H1 (cell line): ENCODE data around the gene CARD11. TPM values are rescaled to one million over a fixed set of nuclear protein-coding genes. Genes with fewer than 3 reads are reported as not detected.

Source experiments
- CTCF ChIA-PET: fragments of 300-600 bp; sonication (Branson Sonifier 250); formaldehyde crosslinking; loops from one replicate; lab custom pipeline; 2021; ENCODE audit not compliant: partially characterized antibody; lab: Charles Lee
- POLR2A ChIA-PET: fragments of 300-600 bp; sonication (Branson Sonifier 250); formaldehyde crosslinking; loops from one replicate; lab custom pipeline; 2021; ENCODE audit warnings: inconsistent platforms; ENCODE audit not compliant: partially characterized antibody; lab: Charles Lee
- DNase-seq, 2 experiments: peaks; one replicate each; pipeline versions ENCODE4 v3.0.0 to v3.0.0-alpha.2; 2010 to 2022; ENCODE audit warnings: low spot score in 2 of 2, low read depth in 1 of 2, mixed read lengths in 1 of 2
- FAIRE-seq: peaks from 2 replicates; lab custom pipeline; 2011; peaks lifted over from hg19 to GRCh38; lab: Jason Lieb, UNC
- H2AFZ ChIP-seq: 2 replicates; pipeline ENCODE4 v1.8.1; 2012; ENCODE audit warnings: low read length, inconsistent platforms
- H2AK5ac ChIP-seq: 2 replicates; pipeline ENCODE4 v1.6.1; 2013; ENCODE audit warnings: low read depth, low read length
- H2BK120ac ChIP-seq: replicated peaks from 2 replicates; pipeline ENCODE3; 2013; ENCODE audit warnings: low read depth, low read length, inconsistent platforms
- H2BK12ac ChIP-seq: 2 replicates; pipeline ENCODE4 v1.6.1; 2013; ENCODE audit warnings: low read depth, low read length
- H2BK15ac ChIP-seq: 2 replicates; pipeline ENCODE4 v1.6.1; 2013; ENCODE audit warnings: low read length
- H2BK20ac ChIP-seq: 2 replicates; pipeline ENCODE4 v1.6.1; 2013; ENCODE audit warnings: low read length
- H2BK5ac ChIP-seq: 2 replicates; pipeline ENCODE4 v1.6.1; 2013; ENCODE audit warnings: low read depth, low read length
- H3K14ac ChIP-seq: 2 replicates; pipeline ENCODE4 v1.6.1; 2013; ENCODE audit warnings: inconsistent platforms; ENCODE audit not compliant: insufficient read length
- H3K18ac ChIP-seq: 2 replicates; pipeline ENCODE4 v1.6.1; 2013; ENCODE audit warnings: low read length; ENCODE audit errors: extremely low read depth
- H3K23ac ChIP-seq: 2 replicates; pipeline ENCODE4 v1.6.1; 2013; ENCODE audit warnings: inconsistent platforms; ENCODE audit not compliant: insufficient read length
- H3K23me2 ChIP-seq: 2 replicates; pipeline ENCODE4 v1.6.1; 2013; ENCODE audit warnings: low read depth, low read length
- H3K27ac ChIP-seq: 2 replicates; pipeline ENCODE4 v1.6.1; 2011; ENCODE audit warnings: low read depth, low read length, inconsistent platforms
- H3K27me3 ChIP-seq, 4 experiments: replicated peaks in 1 of 4; 1 replicate in 1 of 4; 2 replicates in 3 of 4; pipeline versions ENCODE4 v1.6.1 to v1.8.1; 2011 to 2013; ENCODE audit warnings: low read length in 3 of 4, mild to moderate bottlenecking in 3 of 4, inconsistent platforms in 2 of 4, mixed read lengths in 2 of 4, moderate library complexity in 1 of 4; ENCODE audit not compliant: control insufficient read depth in 3 of 4, insufficient read depth in 3 of 4; ENCODE audit errors: extremely low read depth in 1 of 4
- H3K36me3 ChIP-seq, 4 experiments: 2 replicates each; pipeline versions ENCODE4 v1.6.1 to v1.8.1; 2011 to 2013; ENCODE audit warnings: mild to moderate bottlenecking in 4 of 4, low read length in 3 of 4, moderate library complexity in 2 of 4, control low read depth in 1 of 4, inconsistent platforms in 1 of 4; ENCODE audit not compliant: insufficient read depth in 4 of 4, control insufficient read depth in 2 of 4
- H3K4ac ChIP-seq: replicated peaks from 2 replicates; pipeline ENCODE3; 2013; ENCODE audit warnings: low read length, low read depth, mixed read lengths, inconsistent platforms; ENCODE audit not compliant: insufficient read length
- H3K4me1 ChIP-seq, 4 experiments: replicated peaks in 1 of 4; 1 replicate in 1 of 4; 2 replicates in 3 of 4; pipeline versions ENCODE4 v1.6.1 to v1.8.1; 2011 to 2013; ENCODE audit warnings: low read length in 3 of 4, inconsistent platforms in 2 of 4, mixed read lengths in 1 of 4; ENCODE audit not compliant: insufficient read depth in 4 of 4, control insufficient read depth in 3 of 4
- H3K4me2 ChIP-seq, 2 experiments: 2 replicates each; pipeline versions ENCODE4 v1.6.1 to v1.8.1; 2011 to 2013; ENCODE audit warnings: low read depth in 2 of 2, low read length in 2 of 2, control low read depth in 1 of 2, inconsistent platforms in 1 of 2, mild to moderate bottlenecking in 1 of 2; ENCODE audit not compliant: insufficient read depth in 1 of 2
- H3K4me3 ChIP-seq, 4 experiments: fragments of 200-600, 300-600 bp in 1 of 4; sonication (generic), shearing (Covaris generic), sonication (Bioruptor Twin) in 1 of 4; 2 replicates each; pipeline versions ENCODE4 v1.5.1 to v1.8.1; 2011 to 2016; ENCODE audit warnings: low read length in 4 of 4, low read depth in 3 of 4, control low read depth in 2 of 4, inconsistent platforms in 2 of 4, mild to moderate bottlenecking in 2 of 4, mixed read lengths in 1 of 4, moderate library complexity in 1 of 4; ENCODE audit not compliant: insufficient read depth in 2 of 4; ENCODE audit errors: extremely low read depth in 1 of 4
- H3K56ac ChIP-seq: replicated peaks from 2 replicates; pipeline ENCODE3; 2013; ENCODE audit warnings: low read depth, mild to moderate bottlenecking, mixed read lengths, low read length, inconsistent platforms; ENCODE audit not compliant: insufficient read length
- H3K79me1 ChIP-seq: 2 replicates; pipeline ENCODE4 v1.6.1; 2013; ENCODE audit warnings: low read depth, low read length, control low read depth
- H3K79me2 ChIP-seq, 2 experiments: 2 replicates each; pipeline versions ENCODE4 v1.6.1 to v1.8.1; 2012 to 2013; ENCODE audit warnings: low read length in 2 of 2, mild to moderate bottlenecking in 2 of 2, inconsistent platforms in 1 of 2; ENCODE audit not compliant: insufficient read depth in 2 of 2, control insufficient read depth in 1 of 2
- H3K9ac ChIP-seq, 4 experiments: replicated peaks in 1 of 4; 1 replicate in 1 of 4; 2 replicates in 3 of 4; pipeline versions ENCODE4 v1.6.1 to v1.8.1; 2011 to 2013; ENCODE audit warnings: low read depth in 3 of 4, low read length in 3 of 4, control low read depth in 2 of 4, mild to moderate bottlenecking in 2 of 4, moderate library complexity in 2 of 4, inconsistent platforms in 1 of 4; ENCODE audit errors: extremely low read depth in 1 of 4
- H3K9me3 ChIP-seq, 2 experiments: 2 replicates each; pipeline versions ENCODE4 v1.6.1 to v1.8.1; 2012 to 2013; ENCODE audit warnings: mild to moderate bottlenecking in 2 of 2, moderate library complexity in 2 of 2, control low read depth in 1 of 2, inconsistent platforms in 1 of 2, low read depth in 1 of 2, low read length in 1 of 2, mixed read lengths in 1 of 2; ENCODE audit not compliant: insufficient read depth in 2 of 2
- H4K20me1 ChIP-seq, 2 experiments: replicated peaks in 1 of 2; 2 replicates each; pipeline versions ENCODE3 to v1.8.1; 2011 to 2013; ENCODE audit warnings: inconsistent platforms in 2 of 2, low read length in 2 of 2, mild to moderate bottlenecking in 1 of 2; ENCODE audit not compliant: insufficient read depth in 2 of 2, control insufficient read depth in 1 of 2
- H4K5ac ChIP-seq: 2 replicates; pipeline ENCODE4 v1.6.1; 2013; ENCODE audit warnings: low read length, low read depth, mixed read lengths, inconsistent platforms; ENCODE audit not compliant: insufficient read length
- H4K8ac ChIP-seq: 2 replicates; pipeline ENCODE4 v1.8.0; 2013; ENCODE audit warnings: mild to moderate bottlenecking, moderate library complexity, low read length, inconsistent platforms; ENCODE audit not compliant: insufficient read depth; ENCODE audit errors: extremely low read depth
- H4K91ac ChIP-seq: replicated peaks from 2 replicates; pipeline ENCODE3; 2013; ENCODE audit warnings: low read length, mixed read lengths, inconsistent platforms; ENCODE audit not compliant: insufficient read length
- ASH2L ChIP-seq: fragments of 200-600, 300-600 bp; sonication (generic); IDR thresholded peaks from one replicate; pipeline ENCODE4 v1.7.1; 2017; ENCODE audit warnings: low read length
- BRCA1 ChIP-seq: IDR thresholded peaks from 2 replicates; pipeline ENCODE4 v1.6.1; 2012; ENCODE audit warnings: low read depth, low read length, improper control_type of control experiment
- GABPA ChIP-seq: IDR thresholded peaks from 2 replicates; pipeline ENCODE4 v1.6.1; 2011; ENCODE audit warnings: mild to moderate bottlenecking, low read length, moderate library complexity, borderline replicate concordance; ENCODE audit not compliant: insufficient read depth
- WGBS, 2 experiments: shearing (Covaris generic) in 1 of 2; methylation state at CpG; one replicate each; pipeline versions ENCODE4 v1.1.6 to v1.1.7; 2013 to 2015; ENCODE audit warnings: low lambda C conversion rate in 2 of 2, mixed read lengths in 2 of 2, inconsistent platforms in 1 of 2, low coverage in 1 of 2, missing lambda C conversion rate in 1 of 2; ENCODE audit not compliant: insufficient replicate concordance in 2 of 2, insufficient coverage in 1 of 2, insufficient read length in 1 of 2; ENCODE audit errors: extremely low coverage in 1 of 2, missing lambda C conversion rate in 1 of 2; 5-methylcytosine and 5-hydroxymethylcytosine counted together
- polyA plus RNA-seq, 7 experiments: library from polyadenylated mRNA; depleted of rRNA in 3 of 7; stranded (reverse) in 5 of 7; unstranded in 2 of 7; fragments of >200 nt in 5 of 7; fragments of 200-250 nt in 2 of 7; gene quantifications; 1 replicate in 5 of 7; 2 replicates in 1 of 7; 4 replicates in 1 of 7; pipeline versions ENCODE4 v1.2.1 to v1.2.3, GENCODE V29; 2011 to 2013; ENCODE audit warnings: missing spikeins in 2 of 7, mixed read lengths in 2 of 7
- total RNA-seq: library from RNA; stranded (reverse); fragmentation: NEBNext Ultra II Directional; extraction: Animal tissue kit (Norgen Biotek cat#: 25700); gene quantifications from 2 replicates; pipeline ENCODE4 v1.2.1, GENCODE V29; 2021

CARD11 gene
- total and polyA plus RNA-seq, 2 of the 8 experiments (the other 6 are each of a cell fraction or from before 2014, with no cell fraction given) = 12.6 to 29.8 TPM

GRCh38 chr7:2970307-2970664, 73.4 kb downstream of the CARD11 start:
- H3K4me3 ChIP-seq = no peak overlapping the region
- H3K27me3 ChIP-seq = no peaks in the 10 kb centered on the region
- no peak overlapping the region for H3K4ac ChIP-seq
- no peak overlapping the region for H3K23ac ChIP-seq
- no peak overlapping the region for H2BK120ac ChIP-seq
- WGBS, 2 experiments = 98 to 100% methylated on average over 2 to 4 of the region's 4 CpGs
- H4K8ac ChIP-seq = no peak overlapping the region
- no peak overlapping the region for H3K56ac ChIP-seq
- no peak overlapping the region for H3K27ac ChIP-seq
- peaks cover 0 to 5% of the 10 kb centered on the region in 2 experiments for H4K20me1 ChIP-seq
- H2BK20ac ChIP-seq = peak overlapping the region; percentile 7; the same call in 1 of the 2 replicates
- POLR2A ChIA-PET = no interaction called here
- H3K14ac ChIP-seq = no peak overlapping the region
- CTCF ChIA-PET = no interaction called here
- no peak overlapping the region for H4K5ac ChIP-seq
- no peak overlapping the region for H4K91ac ChIP-seq
- H2BK5ac ChIP-seq = no peak overlapping the region
- H3K9ac ChIP-seq = no peak overlapping the region
- no peak overlapping the region for H3K18ac ChIP-seq
- H3K4me1 ChIP-seq = no peaks in the 10 kb centered on the region
- H2BK12ac ChIP-seq = no peak overlapping the region
- H2AFZ ChIP-seq = no peak overlapping the region
- peaks cover 16% of the 10 kb centered on the region for H3K23me2 ChIP-seq
- H3K4me2 ChIP-seq = no peak overlapping the region
- no peaks in the 10 kb centered on the region; the same call in 1 of the 2 replicates for H3K79me1 ChIP-seq
- H3K36me3 ChIP-seq = no peaks in the 10 kb centered on the region
- FAIRE-seq (no peak), DNase-seq (no peak)
- no peaks in the 10 kb centered on the region; a peak in 1 of 4 replicates for H3K79me2 ChIP-seq
- H3K9me3 ChIP-seq = peaks cover 6 to 9% of the 10 kb centered on the region in 2 experiments
- TF ChIP-seq GABPA (no peak), ASH2L (peak; percentile 11), BRCA1 (no peak)
- H2BK15ac ChIP-seq = 0 out of 2 replicates have a peak overlapping the region, but pooled peaks have one; percentile 20
- no peak overlapping the region for H2AK5ac ChIP-seq
